HUES64 (cell line): ENCODE measurements around the gene PGM2L1.

Experiments used
- H3K27ac ChIP-seq: 2 replicates; pipeline ENCODE4 v1.7.0; 2013; ENCODE audit warnings: low read depth, low read length, inconsistent platforms
- H3K27me3 ChIP-seq: 2 replicates; pipeline ENCODE4 v1.6.1; 2013; ENCODE audit warnings: mild to moderate bottlenecking, low read length; ENCODE audit not compliant: insufficient read depth
- H3K36me3 ChIP-seq: 2 replicates; pipeline ENCODE4 v1.6.1; 2013; ENCODE audit warnings: mild to moderate bottlenecking, low read length; ENCODE audit not compliant: insufficient read depth
- H3K4me1 ChIP-seq: 2 replicates; pipeline ENCODE4 v1.6.1; 2013; ENCODE audit warnings: mild to moderate bottlenecking, low read length, moderate library complexity; ENCODE audit not compliant: insufficient read depth
- H3K4me3 ChIP-seq: 2 replicates; pipeline ENCODE4 v1.5.1; 2013; ENCODE audit warnings: mild to moderate bottlenecking, low read length, moderate library complexity
- H3K9ac ChIP-seq: 2 replicates; pipeline ENCODE4 v1.6.1; 2013; ENCODE audit warnings: mild to moderate bottlenecking, low read depth, low read length
- H3K9me3 ChIP-seq: 2 replicates; pipeline ENCODE4 v1.6.1; 2013; ENCODE audit warnings: low read depth, low read length; ENCODE audit not compliant: insufficient read depth
- WGBS: fragments of 150-250, 120-280 bp; methylation state at CpG from one replicate; pipeline ENCODE4 v1.1.7; 2013; ENCODE audit warnings: missing lambda C conversion rate; 5-methylcytosine and 5-hydroxymethylcytosine counted together

PGM2L1 gene

GRCh38 chr11:74397501-74398243, 561 bp downstream of the PGM2L1 start:
- no peak overlapping the region for H3K27ac ChIP-seq

GRCh38 chr11:74392256-74392655, 6.0 kb downstream of the PGM2L1 start:
- Histone ChIP-seq H3K27me3 (no peaks in the 10 kb centered on the region), H3K9ac (no peak overlapping the region), H3K27ac (no peak overlapping the region), H3K36me3 (no peaks in the 10 kb centered on the region), H3K4me1 (peaks cover 12% of the 10 kb centered on the region), H3K9me3 (no peaks in the 10 kb centered on the region), H3K4me3 (no peak overlapping the region)
- 96% methylated on average over 8 of the region's 8 CpGs for WGBS

More at GRCh38 chr11:74397501-74398243, 561 bp downstream of the PGM2L1 start:
- peak overlapping the region; percentile 80 for H3K4me3 ChIP-seq
- no peaks in the 10 kb centered on the region for H3K36me3 ChIP-seq
- H3K4me1 ChIP-seq = 0 out of 2 replicates have a peak, but pooled peaks cover 4% of the 10 kb centered on the region
- H3K27me3 ChIP-seq = no peaks in the 10 kb centered on the region
- H3K9me3 ChIP-seq = no peaks in the 10 kb centered on the region
- peak overlapping the region; percentile 53 for H3K9ac ChIP-seq
- 1% methylated on average over 35 of the region's 35 CpGs for WGBS

GRCh38 chr11:74391193-74391592, 7.0 kb downstream of the PGM2L1 start:
- WGBS = no CpG with 5 or more reads among the region's 3 CpGs
- H3K4me3 ChIP-seq = no peak overlapping the region
- no peaks in the 10 kb centered on the region for H3K27me3 ChIP-seq

GRCh38 chr11:74390697-74391096, 7.5 kb downstream of the PGM2L1 start:
- no peak overlapping the region for H3K27ac ChIP-seq
- no peaks in the 10 kb centered on the region for H3K27me3 ChIP-seq
- 79% methylated on average over 1 of the region's 2 CpGs for WGBS
- H3K9me3 ChIP-seq = no peaks in the 10 kb centered on the region
- no peaks in the 10 kb centered on the region for H3K36me3 ChIP-seq
- no peak overlapping the region for H3K4me3 ChIP-seq
- H3K4me1 ChIP-seq = peaks cover 13% of the 10 kb centered on the region
- no peak overlapping the region for H3K9ac ChIP-seq

More at GRCh38 chr11:74391193-74391592, 7.0 kb downstream of the PGM2L1 start:
- peaks cover 13% of the 10 kb centered on the region for H3K4me1 ChIP-seq
- no peaks in the 10 kb centered on the region for H3K36me3 ChIP-seq
- no peaks in the 10 kb centered on the region for H3K9me3 ChIP-seq
- H3K27ac ChIP-seq = no peak overlapping the region
- H3K9ac ChIP-seq = no peak overlapping the region

- H3K36me3 ChIP-seq = no peaks in the 10 kb centered on the region
These were observed 9.4 kb downstream of the PGM2L1 start for GRCh38 chr11:74388678-74389327.

GRCh38 chr11:74384641-74385040, 13.6 kb downstream of the PGM2L1 start:
- Histone ChIP-seq H3K36me3 (no peaks in the 10 kb centered on the region), H3K9ac (no peak overlapping the region), H3K9me3 (no peaks in the 10 kb centered on the region), H3K4me3 (no peak overlapping the region), H3K4me1 (peaks cover 17% of the 10 kb centered on the region), H3K27me3 (no peaks in the 10 kb centered on the region), H3K27ac (no peak overlapping the region)
- WGBS = 97% methylated on average over 3 of the region's 3 CpGs

More at GRCh38 chr11:74388678-74389327, 9.4 kb downstream of the PGM2L1 start:
- WGBS = 7% methylated on average over 2 of the region's 2 CpGs
- H3K27me3 ChIP-seq = no peaks in the 10 kb centered on the region
- no peak overlapping the region for H3K4me3 ChIP-seq
- H3K9ac ChIP-seq = no peak overlapping the region
- peaks cover 17% of the 10 kb centered on the region for H3K4me1 ChIP-seq
- H3K9me3 ChIP-seq = no peaks in the 10 kb centered on the region
- no peak overlapping the region for H3K27ac ChIP-seq

GRCh38 chr11:74380746-74381439, 17.3 kb downstream of the PGM2L1 start:
- Histone ChIP-seq H3K9me3 (no peaks in the 10 kb centered on the region), H3K4me1 (peaks cover 4% of the 10 kb centered on the region; the same call in 1 of the 2 replicates), H3K36me3 (no peaks in the 10 kb centered on the region), H3K4me3 (no peak overlapping the region), H3K27ac (no peak overlapping the region), H3K27me3 (no peaks in the 10 kb centered on the region), H3K9ac (no peak overlapping the region)
- 100% methylated on average over 1 of the region's 1 CpG for WGBS

GRCh38 chr11:74377689-74378088, 20.5 kb downstream of the PGM2L1 start:
- Histone ChIP-seq H3K4me3 (no peak overlapping the region), H3K27me3 (no peaks in the 10 kb centered on the region), H3K9ac (no peak overlapping the region), H3K4me1 (no peaks in the 10 kb centered on the region), H3K36me3 (peaks cover 5% of the 10 kb centered on the region; the same call in 1 of the 2 replicates), H3K9me3 (no peaks in the 10 kb centered on the region), H3K27ac (no peak overlapping the region)
- 95% methylated on average over 3 of the region's 3 CpGs for WGBS

- H3K9me3 ChIP-seq = no peaks in the 10 kb centered on the region
These were observed 24.9 kb downstream of the PGM2L1 start for GRCh38 chr11:74373382-74373781.

GRCh38 chr11:74371269-74372052, 26.8 kb downstream of the PGM2L1 start:
- WGBS = 85% methylated on average over 2 of the region's 3 CpGs
- Histone ChIP-seq H3K27ac (no peak overlapping the region), H3K27me3 (no peaks in the 10 kb centered on the region)

More at GRCh38 chr11:74373382-74373781, 24.9 kb downstream of the PGM2L1 start:
- no peaks in the 10 kb centered on the region for H3K4me1 ChIP-seq
- no peak overlapping the region for H3K27ac ChIP-seq
- H3K9ac ChIP-seq = no peak overlapping the region
- H3K27me3 ChIP-seq = no peaks in the 10 kb centered on the region
- H3K4me3 ChIP-seq = no peak overlapping the region
- H3K36me3 ChIP-seq = peaks cover 26% of the 10 kb centered on the region

More at GRCh38 chr11:74371269-74372052, 26.8 kb downstream of the PGM2L1 start:
- no peaks in the 10 kb centered on the region for H3K9me3 ChIP-seq
- peaks cover 40% of the 10 kb centered on the region for H3K36me3 ChIP-seq
- no peak overlapping the region for H3K4me3 ChIP-seq
- no peak overlapping the region; the same call in 1 of the 2 replicates for H3K9ac ChIP-seq
- peaks cover 3% of the 10 kb centered on the region; the same call in 1 of the 2 replicates for H3K4me1 ChIP-seq
